COLO668 (cell line): ENCODE results near the gene OR8D2.

Experiments
- DNase-seq: peaks from one replicate; lab custom pipeline; 2025; ENCODE audit not compliant: unreplicated experiment; lab: John Stamatoyannopoulos, UW

OR8D2 gene

GRCh38 chr11:124320097-124320496, at the start of gene OR8D2:
Gene OR8D2, minus strand, starts transcription at chr11:124320197. Its CDS starts 0 bp downstream, at chr11:124320197.
- no peak for DNase-seq

GRCh38 chr11:124359566-124359965, 39.6 kb upstream of the OR8D2 start:
- DNase-seq: no peak

- no peak for DNase-seq
These were observed 26.4 kb upstream of the OR8D2 start for GRCh38 chr11:124346311-124346955.

- DNase-seq: no peak
These were observed 24.3 kb upstream of the OR8D2 start for GRCh38 chr11:124344346-124344745.

- no peak for DNase-seq
These were observed 20.1 kb upstream of the OR8D2 start for GRCh38 chr11:124340142-124340447.

GRCh38 chr11:124339396-124340141, 19.6 kb upstream of the OR8D2 start:
- DNase-seq: no peak

- no peak for DNase-seq
These were observed 11.9 kb upstream of the OR8D2 start for GRCh38 chr11:124331873-124332272.

- DNase-seq: no peak
These were observed 9.9 kb upstream of the OR8D2 start for GRCh38 chr11:124329787-124330478.

- no peak for DNase-seq
These were observed 7.8 kb upstream of the OR8D2 start for GRCh38 chr11:124327775-124328174.

- no peak for DNase-seq
These were observed 2.4 kb upstream of the OR8D2 start for GRCh38 chr11:124322356-124322755.

- no peak for DNase-seq
These were observed 4.9 kb downstream of the OR8D2 start for GRCh38 chr11:124315052-124315451.

- no peak for DNase-seq
These were observed 6.1 kb downstream of the OR8D2 start, which contains the start of gene OR8D1 for GRCh38 chr11:124313849-124314248. Gene OR8D1, minus strand, starts transcription at chr11:124313949. Its CDS starts 3,183 bp downstream, at chr11:124310766.

- DNase-seq: no peak
These were observed 6.9 kb downstream of the OR8D2 start for GRCh38 chr11:124313131-124313530.

- no peak for DNase-seq
These were observed 8.3 kb downstream of the OR8D2 start for GRCh38 chr11:124311670-124312069.

- DNase-seq: no peak
These were observed 8.7 kb downstream of the OR8D2 start for GRCh38 chr11:124311269-124311668.

- DNase-seq: no peak
These were observed 9.3 kb downstream of the OR8D2 start for GRCh38 chr11:124310721-124311120.

- DNase-seq: no peak
These were observed 12.9 kb downstream of the OR8D2 start for GRCh38 chr11:124307093-124307492.

GRCh38 chr11:124302347-124303125, 17.5 kb downstream of the OR8D2 start:
- DNase-seq: no peak

- DNase-seq: no peak
These were observed 18.4 kb downstream of the OR8D2 start for GRCh38 chr11:124301548-124301947.

GRCh38 chr11:124297921-124298320, 22.1 kb downstream of the OR8D2 start:
- no peak for DNase-seq

GRCh38 chr11:124296016-124296415, 24.0 kb downstream of the OR8D2 start:
- no peak for DNase-seq
